ENCODE data around the gene NDC80.

DNA sequence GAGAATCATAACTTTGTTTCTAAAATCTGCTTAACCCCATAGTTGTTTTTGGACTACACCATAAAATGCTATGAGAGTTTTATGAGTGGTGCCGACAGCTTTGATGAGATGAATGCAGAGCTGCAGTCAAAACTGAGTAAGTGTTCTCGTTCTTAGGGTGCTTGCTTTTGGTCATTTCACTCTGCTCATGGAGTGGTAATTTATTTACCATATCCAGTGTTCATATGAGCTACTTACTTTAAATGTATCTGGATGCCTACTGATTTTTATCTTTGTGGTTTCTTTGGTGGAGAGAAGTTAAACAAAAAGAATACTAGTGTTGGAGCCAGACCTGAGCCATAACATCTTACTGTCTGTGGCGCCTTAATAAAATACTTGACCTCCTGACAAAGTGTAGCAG is 16.4 kb downstream of the NDC80 start:
- no peak for TF ChIP-seq POLR2A (IDR thresholded peaks at IDR 0.05)
- TF ChIP-seq, protein P1, sequence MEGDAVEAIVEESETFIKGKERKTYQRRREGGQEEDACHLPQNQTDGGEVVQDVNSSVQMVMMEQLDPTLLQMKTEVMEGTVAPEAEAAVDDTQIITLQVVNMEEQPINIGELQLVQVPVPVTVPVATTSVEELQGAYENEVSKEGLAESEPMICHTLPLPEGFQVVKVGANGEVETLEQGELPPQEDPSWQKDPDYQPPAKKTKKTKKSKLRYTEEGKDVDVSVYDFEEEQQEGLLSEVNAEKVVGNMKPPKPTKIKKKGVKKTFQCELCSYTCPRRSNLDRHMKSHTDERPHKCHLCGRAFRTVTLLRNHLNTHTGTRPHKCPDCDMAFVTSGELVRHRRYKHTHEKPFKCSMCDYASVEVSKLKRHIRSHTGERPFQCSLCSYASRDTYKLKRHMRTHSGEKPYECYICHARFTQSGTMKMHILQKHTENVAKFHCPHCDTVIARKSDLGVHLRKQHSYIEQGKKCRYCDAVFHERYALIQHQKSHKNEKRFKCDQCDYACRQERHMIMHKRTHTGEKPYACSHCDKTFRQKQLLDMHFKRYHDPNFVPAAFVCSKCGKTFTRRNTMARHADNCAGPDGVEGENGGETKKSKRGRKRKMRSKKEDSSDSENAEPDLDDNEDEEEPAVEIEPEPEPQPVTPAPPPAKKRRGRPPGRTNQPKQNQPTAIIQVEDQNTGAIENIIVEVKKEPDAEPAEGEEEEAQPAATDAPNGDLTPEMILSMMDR (IDR thresholded peaks at IDR 0.05) = no peak

Data from right lobe of liver (tissue), 4 donors.